ENCODE results near the gene LONRF2. TPM values are rescaled to one million over a fixed set of nuclear protein-coding genes. Genes with fewer than 3 reads are reported as not detected.

Gene LONRF2
- total RNA-seq, 1 experiment from 2014 or later, result 0.33 TPM

DNA sequence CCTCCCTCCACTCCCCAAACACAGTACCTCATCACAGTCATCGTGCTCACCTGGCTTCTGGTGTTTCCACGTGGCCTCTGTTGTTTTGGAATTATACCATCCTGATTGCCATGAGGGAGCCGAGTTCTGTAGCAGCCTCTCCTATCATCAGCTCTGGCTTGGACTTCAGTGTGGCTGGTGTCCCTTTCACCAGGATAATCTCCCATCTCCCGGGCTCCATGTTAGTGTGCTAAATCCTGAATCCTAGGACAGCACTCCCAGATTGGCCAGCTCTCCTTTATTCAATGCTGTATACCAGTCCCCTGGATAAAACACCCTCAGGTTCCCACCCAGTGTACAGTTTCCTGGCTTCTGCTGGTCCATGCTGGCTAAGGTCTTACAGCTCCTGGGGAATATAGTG is 53.3 kb downstream of the LONRF2 start:
- ATAC-seq (no peak), DNase-seq (ENCODE audit: low spot score) (no peak)
- 0 out of 2 replicates have a peak, but pooled peaks cover 4% of the 10 kb centered on the region for H3K36me3 Mint-ChIP-seq
- H3K4me3 Mint-ChIP-seq, result no peak overlapping the region
- peaks cover 3% of the 10 kb centered on the region; the same call in 1 of the 2 replicates for H3K4me1 Mint-ChIP-seq
- peaks cover 11% of the 10 kb centered on the region for H3K9me3 Mint-ChIP-seq
- POLR2A ChIA-PET, result no interaction called here
- H3K27me3 Mint-ChIP-seq (ENCODE audit: low read depth), result no peaks in the 10 kb centered on the region
- CTCF ChIA-PET, result interaction anchor here (1.4 to 1.5 kb wide), 2 partner anchors 8 to 112 kb away, joined by 6 to 7 read pairs; no protein-coding TSS in a partner anchor
- TF ChIP-seq, protein P1, sequence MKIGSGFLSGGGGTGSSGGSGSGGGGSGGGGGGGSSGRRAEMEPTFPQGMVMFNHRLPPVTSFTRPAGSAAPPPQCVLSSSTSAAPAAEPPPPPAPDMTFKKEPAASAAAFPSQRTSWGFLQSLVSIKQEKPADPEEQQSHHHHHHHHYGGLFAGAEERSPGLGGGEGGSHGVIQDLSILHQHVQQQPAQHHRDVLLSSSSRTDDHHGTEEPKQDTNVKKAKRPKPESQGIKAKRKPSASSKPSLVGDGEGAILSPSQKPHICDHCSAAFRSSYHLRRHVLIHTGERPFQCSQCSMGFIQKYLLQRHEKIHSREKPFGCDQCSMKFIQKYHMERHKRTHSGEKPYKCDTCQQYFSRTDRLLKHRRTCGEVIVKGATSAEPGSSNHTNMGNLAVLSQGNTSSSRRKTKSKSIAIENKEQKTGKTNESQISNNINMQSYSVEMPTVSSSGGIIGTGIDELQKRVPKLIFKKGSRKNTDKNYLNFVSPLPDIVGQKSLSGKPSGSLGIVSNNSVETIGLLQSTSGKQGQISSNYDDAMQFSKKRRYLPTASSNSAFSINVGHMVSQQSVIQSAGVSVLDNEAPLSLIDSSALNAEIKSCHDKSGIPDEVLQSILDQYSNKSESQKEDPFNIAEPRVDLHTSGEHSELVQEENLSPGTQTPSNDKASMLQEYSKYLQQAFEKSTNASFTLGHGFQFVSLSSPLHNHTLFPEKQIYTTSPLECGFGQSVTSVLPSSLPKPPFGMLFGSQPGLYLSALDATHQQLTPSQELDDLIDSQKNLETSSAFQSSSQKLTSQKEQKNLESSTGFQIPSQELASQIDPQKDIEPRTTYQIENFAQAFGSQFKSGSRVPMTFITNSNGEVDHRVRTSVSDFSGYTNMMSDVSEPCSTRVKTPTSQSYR (CRISPR knock-in tag; IDR thresholded peaks at IDR 0.05), result no peak
- H3K27ac Mint-ChIP-seq, result no peak overlapping the region

DNA sequence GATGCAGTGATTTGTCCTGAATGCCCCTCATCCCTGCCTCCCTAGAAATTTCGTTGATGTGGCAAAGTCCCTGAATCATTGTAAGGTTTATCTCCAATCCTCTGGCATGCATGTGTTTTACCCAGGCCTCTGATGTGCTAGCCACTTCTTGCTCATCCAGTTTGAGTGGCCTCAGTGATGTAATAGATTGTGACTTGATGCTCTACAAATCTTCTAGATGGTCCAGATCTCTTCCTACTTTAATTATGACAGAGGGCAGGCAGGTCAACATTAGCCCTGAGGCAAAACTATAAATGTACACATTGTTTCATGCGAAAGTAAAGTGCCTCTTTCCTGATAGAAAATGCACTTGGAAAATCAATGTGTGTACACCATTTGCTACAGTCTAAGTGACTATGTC is 54.5 kb downstream of the LONRF2 start:
- Mint-ChIP-seq H3K27me3 (ENCODE audit: low read depth) (no peaks in the 10 kb centered on the region), H3K36me3 (0 out of 2 replicates have a peak, but pooled peaks cover 4% of the 10 kb centered on the region), H3K4me3 (no peak overlapping the region), H3K9me3 (peaks cover 11% of the 10 kb centered on the region), H3K27ac (no peak overlapping the region), H3K4me1 (peaks cover 12% of the 10 kb centered on the region)
- no peak for ATAC-seq
- DNase-seq (ENCODE audit: low spot score), result no peak
- ChIA-PET CTCF (no interaction called here), POLR2A (no interaction called here)
- no peak for TF ChIP-seq ZNF423 (CRISPR knock-in tag; IDR thresholded peaks at IDR 0.05)
- TF ChIP-seq, protein P2, sequence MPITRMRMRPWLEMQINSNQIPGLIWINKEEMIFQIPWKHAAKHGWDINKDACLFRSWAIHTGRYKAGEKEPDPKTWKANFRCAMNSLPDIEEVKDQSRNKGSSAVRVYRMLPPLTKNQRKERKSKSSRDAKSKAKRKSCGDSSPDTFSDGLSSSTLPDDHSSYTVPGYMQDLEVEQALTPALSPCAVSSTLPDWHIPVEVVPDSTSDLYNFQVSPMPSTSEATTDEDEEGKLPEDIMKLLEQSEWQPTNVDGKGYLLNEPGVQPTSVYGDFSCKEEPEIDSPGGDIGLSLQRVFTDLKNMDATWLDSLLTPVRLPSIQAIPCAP (CRISPR knock-in tag; IDR thresholded peaks at IDR 0.05), result no peak
- TF ChIP-seq, protein P3, sequence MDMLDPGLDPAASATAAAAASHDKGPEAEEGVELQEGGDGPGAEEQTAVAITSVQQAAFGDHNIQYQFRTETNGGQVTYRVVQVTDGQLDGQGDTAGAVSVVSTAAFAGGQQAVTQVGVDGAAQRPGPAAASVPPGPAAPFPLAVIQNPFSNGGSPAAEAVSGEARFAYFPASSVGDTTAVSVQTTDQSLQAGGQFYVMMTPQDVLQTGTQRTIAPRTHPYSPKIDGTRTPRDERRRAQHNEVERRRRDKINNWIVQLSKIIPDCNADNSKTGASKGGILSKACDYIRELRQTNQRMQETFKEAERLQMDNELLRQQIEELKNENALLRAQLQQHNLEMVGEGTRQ (CRISPR knock-in tag; IDR thresholded peaks at IDR 0.05), result no peak
- TF ChIP-seq KAT7 (CRISPR knock-in tag; IDR thresholded peaks at IDR 0.05; ENCODE audit: borderline replicate concordance), result no peak
- TF ChIP-seq SOX15 (CRISPR knock-in tag; IDR thresholded peaks at IDR 0.05), result no peak
- no peak for TF ChIP-seq MYBL2 (CRISPR knock-in tag; IDR thresholded peaks at IDR 0.05)
- TF ChIP-seq FOXJ3 (CRISPR knock-in tag; IDR thresholded peaks at IDR 0.05; ENCODE audit: borderline replicate concordance), result no peak
- no peak for TF ChIP-seq ETV6 (CRISPR knock-in tag; IDR thresholded peaks at IDR 0.05)
- TF ChIP-seq, protein P4, sequence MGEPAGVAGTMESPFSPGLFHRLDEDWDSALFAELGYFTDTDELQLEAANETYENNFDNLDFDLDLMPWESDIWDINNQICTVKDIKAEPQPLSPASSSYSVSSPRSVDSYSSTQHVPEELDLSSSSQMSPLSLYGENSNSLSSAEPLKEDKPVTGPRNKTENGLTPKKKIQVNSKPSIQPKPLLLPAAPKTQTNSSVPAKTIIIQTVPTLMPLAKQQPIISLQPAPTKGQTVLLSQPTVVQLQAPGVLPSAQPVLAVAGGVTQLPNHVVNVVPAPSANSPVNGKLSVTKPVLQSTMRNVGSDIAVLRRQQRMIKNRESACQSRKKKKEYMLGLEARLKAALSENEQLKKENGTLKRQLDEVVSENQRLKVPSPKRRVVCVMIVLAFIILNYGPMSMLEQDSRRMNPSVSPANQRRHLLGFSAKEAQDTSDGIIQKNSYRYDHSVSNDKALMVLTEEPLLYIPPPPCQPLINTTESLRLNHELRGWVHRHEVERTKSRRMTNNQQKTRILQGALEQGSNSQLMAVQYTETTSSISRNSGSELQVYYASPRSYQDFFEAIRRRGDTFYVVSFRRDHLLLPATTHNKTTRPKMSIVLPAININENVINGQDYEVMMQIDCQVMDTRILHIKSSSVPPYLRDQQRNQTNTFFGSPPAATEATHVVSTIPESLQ (CRISPR knock-in tag; IDR thresholded peaks at IDR 0.05), result no peak
- no peak for TF ChIP-seq ZNF263 (CRISPR knock-in tag; IDR thresholded peaks at IDR 0.05; ENCODE audit: low read depth)
- TF ChIP-seq, protein P5, sequence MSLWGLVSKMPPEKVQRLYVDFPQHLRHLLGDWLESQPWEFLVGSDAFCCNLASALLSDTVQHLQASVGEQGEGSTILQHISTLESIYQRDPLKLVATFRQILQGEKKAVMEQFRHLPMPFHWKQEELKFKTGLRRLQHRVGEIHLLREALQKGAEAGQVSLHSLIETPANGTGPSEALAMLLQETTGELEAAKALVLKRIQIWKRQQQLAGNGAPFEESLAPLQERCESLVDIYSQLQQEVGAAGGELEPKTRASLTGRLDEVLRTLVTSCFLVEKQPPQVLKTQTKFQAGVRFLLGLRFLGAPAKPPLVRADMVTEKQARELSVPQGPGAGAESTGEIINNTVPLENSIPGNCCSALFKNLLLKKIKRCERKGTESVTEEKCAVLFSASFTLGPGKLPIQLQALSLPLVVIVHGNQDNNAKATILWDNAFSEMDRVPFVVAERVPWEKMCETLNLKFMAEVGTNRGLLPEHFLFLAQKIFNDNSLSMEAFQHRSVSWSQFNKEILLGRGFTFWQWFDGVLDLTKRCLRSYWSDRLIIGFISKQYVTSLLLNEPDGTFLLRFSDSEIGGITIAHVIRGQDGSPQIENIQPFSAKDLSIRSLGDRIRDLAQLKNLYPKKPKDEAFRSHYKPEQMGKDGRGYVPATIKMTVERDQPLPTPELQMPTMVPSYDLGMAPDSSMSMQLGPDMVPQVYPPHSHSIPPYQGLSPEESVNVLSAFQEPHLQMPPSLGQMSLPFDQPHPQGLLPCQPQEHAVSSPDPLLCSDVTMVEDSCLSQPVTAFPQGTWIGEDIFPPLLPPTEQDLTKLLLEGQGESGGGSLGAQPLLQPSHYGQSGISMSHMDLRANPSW (CRISPR knock-in tag; conservative IDR thresholded peaks at IDR 0.05; ENCODE audit: low read depth), result no peak
- no peak for TF ChIP-seq NFYB (CRISPR knock-in tag; conservative IDR thresholded peaks at IDR 0.05; ENCODE audit: low read depth)

DNA sequence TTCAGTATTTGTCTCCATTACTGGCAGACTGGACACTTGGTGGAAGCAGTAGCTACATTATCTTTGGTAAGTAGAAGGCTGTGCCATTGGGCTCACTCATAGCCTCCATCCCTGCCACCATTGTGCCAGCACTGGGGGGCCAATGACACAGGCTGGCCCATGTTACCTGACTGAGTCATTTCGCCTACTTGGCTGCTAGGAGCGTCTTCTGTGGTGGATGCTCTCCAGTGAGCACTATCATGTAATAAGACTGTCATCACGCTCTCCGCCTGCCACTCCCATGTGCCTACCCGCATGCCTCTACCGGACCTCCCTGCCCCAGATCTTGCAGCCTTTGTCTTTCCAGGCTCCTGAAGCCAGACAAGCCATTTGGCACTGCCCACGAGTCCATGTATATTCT is 56.2 kb downstream of the LONRF2 start:
- no peak for ATAC-seq
- ChIA-PET CTCF (interaction anchor here (8.4 kb wide), 1 partner anchor 120 kb away, joined by 433 read pairs; no protein-coding TSS in a partner anchor), POLR2A (no interaction called here)
- Mint-ChIP-seq H3K27ac (no peak overlapping the region), H3K36me3 (0 out of 2 replicates have a peak, but pooled peaks cover 2% of the 10 kb centered on the region), H3K4me1 (peaks cover 12% of the 10 kb centered on the region), H3K9me3 (peaks cover 9% of the 10 kb centered on the region), H3K27me3 (ENCODE audit: low read depth) (no peaks in the 10 kb centered on the region), H3K4me3 (no peak overlapping the region)
- DNase-seq (ENCODE audit: low spot score), result no peak
- TF ChIP-seq, protein P6, sequence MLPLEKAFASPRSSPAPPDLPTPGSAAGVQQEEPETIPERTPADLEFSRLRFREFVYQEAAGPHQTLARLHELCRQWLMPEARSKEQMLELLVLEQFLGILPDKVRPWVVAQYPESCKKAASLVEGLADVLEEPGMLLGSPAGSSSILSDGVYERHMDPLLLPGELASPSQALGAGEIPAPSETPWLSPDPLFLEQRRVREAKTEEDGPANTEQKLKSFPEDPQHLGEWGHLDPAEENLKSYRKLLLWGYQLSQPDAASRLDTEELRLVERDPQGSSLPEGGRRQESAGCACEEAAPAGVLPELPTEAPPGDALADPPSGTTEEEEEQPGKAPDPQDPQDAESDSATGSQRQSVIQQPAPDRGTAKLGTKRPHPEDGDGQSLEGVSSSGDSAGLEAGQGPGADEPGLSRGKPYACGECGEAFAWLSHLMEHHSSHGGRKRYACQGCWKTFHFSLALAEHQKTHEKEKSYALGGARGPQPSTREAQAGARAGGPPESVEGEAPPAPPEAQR (CRISPR knock-in tag; IDR thresholded peaks at IDR 0.05), result no peak
- no peak for TF ChIP-seq EMX1 (CRISPR knock-in tag; IDR thresholded peaks at IDR 0.05)
- TF ChIP-seq PRRX2 (CRISPR knock-in tag; IDR thresholded peaks at IDR 0.05), result no peak
- TF ChIP-seq KAT7 (CRISPR knock-in tag; IDR thresholded peaks at IDR 0.05; ENCODE audit: borderline replicate concordance), result no peak
- no peak for TF ChIP-seq ZNF671 (CRISPR knock-in tag; IDR thresholded peaks at IDR 0.05)
- TF ChIP-seq, protein P7, sequence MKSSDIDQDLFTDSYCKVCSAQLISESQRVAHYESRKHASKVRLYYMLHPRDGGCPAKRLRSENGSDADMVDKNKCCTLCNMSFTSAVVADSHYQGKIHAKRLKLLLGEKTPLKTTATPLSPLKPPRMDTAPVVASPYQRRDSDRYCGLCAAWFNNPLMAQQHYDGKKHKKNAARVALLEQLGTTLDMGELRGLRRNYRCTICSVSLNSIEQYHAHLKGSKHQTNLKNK (CRISPR knock-in tag; IDR thresholded peaks at IDR 0.05), result no peak
- no peak for TF ChIP-seq NR2C2 (CRISPR knock-in tag; IDR thresholded peaks at IDR 0.05)
- TF ChIP-seq SP1 (CRISPR knock-in tag; conservative IDR thresholded peaks at IDR 0.05), result no peak
- no peak for TF ChIP-seq SOX15 (CRISPR knock-in tag; IDR thresholded peaks at IDR 0.05)
- TF ChIP-seq NR1H2 (CRISPR knock-in tag; IDR thresholded peaks at IDR 0.05), result no peak
- TF ChIP-seq, protein P3 (CRISPR knock-in tag; IDR thresholded peaks at IDR 0.05), result no peak
- no peak for TF ChIP-seq ZNF423 (CRISPR knock-in tag; IDR thresholded peaks at IDR 0.05)

Measured in WTC11 (cell line).